Stimulated activated CD8-positive, alpha-beta memory T cell treated with anti-CD3 and anti-CD28 coated beads, Interleukin-2, amount 100 ng/mL, for 48 hours (primary cell): Measurements from ENCODE around the gene PTPN3.
"Not testable (repeated sequence)": the region's sequence is repeated elsewhere in the genome, so short reads cannot be mapped to it uniquely, and the experiment has no call there.

ENCODE experiments used
- DNase-seq, 2 donors: peaks; one replicate each; pipeline ENCODE4 v3.0.0-alpha.2; 2020; ENCODE audit warnings: low read depth in 2 of 2

PTPN3 gene

GRCh38 chr9:109399258-109399767 lies 98.8 kb downstream of the PTPN3 start:
- DNase-seq: no peak

GRCh38 chr9:109391176-109391575 lies 106.9 kb downstream of the PTPN3 start:
- DNase-seq: no peak

- no peak for DNase-seq
Measured at GRCh38 chr9:109387856-109388255, 110.3 kb downstream of the PTPN3 start.

GRCh38 chr9:109387206-109387605 lies 110.9 kb downstream of the PTPN3 start:
- DNase-seq: no peak

GRCh38 chr9:109385499-109385898 lies 112.6 kb downstream of the PTPN3 start:
- no peak for DNase-seq

DNA sequence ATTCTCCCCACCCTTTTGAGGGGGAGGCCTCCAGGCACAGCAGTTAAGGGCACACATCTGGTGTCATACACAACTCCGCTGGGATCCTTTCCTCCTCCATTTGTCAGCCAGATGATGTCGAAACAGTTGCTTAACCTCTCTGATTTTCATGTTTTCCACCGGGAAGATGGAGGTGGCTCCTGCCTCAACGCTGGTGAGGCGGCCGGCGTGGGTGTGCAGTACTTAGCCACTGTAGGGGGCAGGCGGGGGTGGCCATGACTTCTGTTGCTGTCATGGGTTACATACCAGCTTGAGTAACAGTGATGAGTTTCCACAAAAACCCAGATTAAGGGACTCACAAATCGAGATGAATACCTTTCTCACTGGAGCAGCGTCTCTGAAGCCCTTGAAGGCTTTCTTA lies 114.2 kb downstream of the PTPN3 start:
- DNase-seq: no peak

- no peak for DNase-seq
Measured at GRCh38 chr9:109383356-109383755, 114.8 kb downstream of the PTPN3 start.

- DNase-seq: no peak
Measured at GRCh38 chr9:109382585-109382984, 115.5 kb downstream of the PTPN3 start.

GRCh38 chr9:109382182-109382581 lies 115.9 kb downstream of the PTPN3 start:
- no peak for DNase-seq

GRCh38 chr9:109381011-109381729 lies 116.9 kb downstream of the PTPN3 start:
- DNase-seq: no peak

GRCh38 chr9:109379513-109379912 lies 118.6 kb downstream of the PTPN3 start:
- no peak for DNase-seq

GRCh38 chr9:109378316-109378715 lies 119.8 kb downstream of the PTPN3 start:
- DNase-seq: no peak

DNA sequence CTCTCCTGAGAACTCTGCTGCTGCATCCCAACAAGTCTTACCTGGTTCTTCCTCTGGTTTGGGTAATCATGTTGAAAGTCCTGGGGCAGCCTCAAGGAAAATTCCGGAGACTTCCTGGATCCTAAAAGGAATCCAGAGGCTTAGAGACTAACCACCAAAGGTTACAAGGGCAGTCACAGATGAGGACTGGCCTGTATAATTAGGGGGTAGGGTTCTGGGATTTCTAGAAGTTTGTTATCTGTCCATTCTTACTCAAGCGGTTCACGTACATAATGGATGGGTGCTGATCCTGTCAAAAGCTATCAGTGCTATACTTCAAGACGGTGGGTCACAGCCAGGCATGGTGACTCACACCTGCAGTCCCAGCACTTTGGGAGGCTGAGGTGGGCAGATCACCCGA lies 125.9 kb downstream of the PTPN3 start:
- no peak for DNase-seq

- no peak for DNase-seq
Measured at GRCh38 chr9:109371374-109371773, 126.7 kb downstream of the PTPN3 start.

DNA sequence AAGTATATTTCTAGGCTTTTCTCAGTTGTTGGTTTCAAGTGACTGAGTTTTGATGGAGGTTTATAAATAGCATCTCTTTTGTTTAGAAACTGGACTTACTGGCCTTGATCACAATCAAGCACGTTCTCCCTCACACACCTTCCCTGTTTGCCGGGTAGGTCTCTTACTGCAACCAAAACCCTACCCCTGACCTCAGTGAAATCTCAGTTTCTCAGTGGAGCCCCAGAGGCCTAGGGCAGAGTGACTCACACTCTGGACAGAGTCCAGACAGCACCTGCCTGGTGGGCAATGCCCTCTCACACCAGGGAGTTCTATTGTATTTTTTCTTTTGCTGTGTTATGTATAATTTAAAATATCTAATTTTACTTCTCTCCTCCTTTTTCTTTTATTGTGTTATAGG lies 128.8 kb downstream of the PTPN3 start:
- no peak for DNase-seq

DNA sequence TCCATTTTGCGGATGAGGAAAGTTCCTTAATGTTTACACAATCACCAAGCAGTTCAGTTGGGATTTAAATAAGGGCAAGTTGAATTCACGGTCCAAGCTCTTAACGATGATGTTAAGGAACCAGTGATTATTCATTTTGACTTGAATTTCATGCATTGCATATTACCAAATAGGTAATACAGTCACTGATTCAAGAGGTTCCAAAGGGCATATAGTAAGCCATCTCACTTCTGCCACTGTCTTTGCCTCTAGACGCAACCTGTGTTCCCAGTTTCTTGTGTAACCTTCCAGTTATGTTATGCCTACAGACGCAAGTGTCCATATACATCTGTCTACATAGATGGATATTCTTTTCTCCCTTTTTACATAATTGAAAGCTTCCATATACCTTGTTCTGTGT lies 137.3 kb downstream of the PTPN3 start:
- DNase-seq: no peak

DNA sequence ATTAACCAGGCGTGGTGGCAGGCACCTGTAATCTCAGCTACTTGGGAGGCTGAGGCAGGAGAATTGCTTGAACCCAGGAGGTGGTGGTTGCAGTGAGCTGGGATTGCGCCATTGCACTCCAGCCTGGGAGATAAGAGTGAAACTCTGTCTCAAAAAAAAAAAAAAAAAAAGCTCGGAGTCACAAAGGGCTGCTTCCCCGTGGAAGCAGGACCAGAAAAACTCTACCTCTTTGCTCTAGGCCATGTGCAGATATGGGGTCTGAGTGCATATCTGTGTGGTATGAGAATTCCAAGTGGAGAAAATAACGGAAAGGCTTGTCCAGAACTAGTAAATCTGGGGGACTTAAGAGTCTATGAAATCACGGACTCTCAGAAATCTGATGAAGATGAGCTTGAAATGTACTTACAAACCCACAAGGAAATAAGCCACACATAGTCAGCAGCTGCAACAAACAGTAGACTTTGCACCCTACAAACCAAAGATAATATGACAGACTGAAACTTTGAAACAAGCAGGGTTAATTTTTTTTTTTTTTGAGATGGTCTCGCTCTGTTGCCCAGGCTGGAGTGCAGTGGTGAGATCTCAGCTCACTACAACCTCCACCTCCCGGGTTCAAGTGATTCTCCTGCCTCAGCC lies 139.0 kb downstream of the PTPN3 start:
- not testable (repeated sequence) for DNase-seq

GRCh38 chr9:109355564-109356297 lies 142.4 kb downstream of the PTPN3 start:
- DNase-seq: no peak

DNA sequence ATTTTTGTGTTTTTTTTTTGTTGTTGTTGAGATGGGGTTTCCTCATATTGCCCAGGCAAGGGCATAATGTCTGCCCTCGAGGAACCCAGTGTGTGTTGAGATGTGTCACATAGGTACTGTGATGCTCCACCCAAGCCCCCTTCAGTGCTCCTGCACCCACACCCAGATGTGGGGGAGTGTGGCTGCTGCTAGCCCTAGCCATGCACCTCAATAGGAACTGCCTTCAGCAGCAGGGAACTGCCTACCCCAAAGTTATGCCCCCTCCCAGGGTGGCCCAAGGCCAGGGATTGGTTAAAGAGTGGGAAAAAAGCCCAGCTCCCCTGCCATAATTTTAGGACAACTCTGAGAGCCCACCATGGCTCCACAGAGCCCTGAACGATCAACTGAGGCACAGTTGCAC lies 143.9 kb downstream of the PTPN3 start:
- no peak for DNase-seq

GRCh38 chr9:109351032-109351431 lies 147.1 kb downstream of the PTPN3 start:
- DNase-seq: no peak

DNA sequence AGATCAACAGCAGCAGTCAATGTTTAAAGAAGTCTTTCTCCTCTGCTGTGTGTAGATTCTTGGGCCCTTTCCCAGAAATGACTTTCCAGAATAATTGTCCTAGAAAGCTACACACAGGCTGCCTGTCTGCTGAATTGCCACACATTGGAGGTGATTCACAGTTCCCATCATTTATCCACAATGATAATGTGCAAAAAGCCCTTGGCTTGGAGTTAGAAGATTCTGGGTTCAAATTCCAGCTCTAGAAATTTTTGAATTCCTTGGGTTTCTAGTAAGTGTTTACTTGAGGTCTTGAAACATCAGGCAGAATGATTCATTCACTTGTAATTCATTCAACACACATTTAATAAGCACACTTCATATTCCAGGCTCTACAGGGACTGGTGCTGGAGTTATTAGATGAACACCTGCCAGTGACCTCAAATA lies 148.7 kb downstream of the PTPN3 start:
- DNase-seq: no peak

DNA sequence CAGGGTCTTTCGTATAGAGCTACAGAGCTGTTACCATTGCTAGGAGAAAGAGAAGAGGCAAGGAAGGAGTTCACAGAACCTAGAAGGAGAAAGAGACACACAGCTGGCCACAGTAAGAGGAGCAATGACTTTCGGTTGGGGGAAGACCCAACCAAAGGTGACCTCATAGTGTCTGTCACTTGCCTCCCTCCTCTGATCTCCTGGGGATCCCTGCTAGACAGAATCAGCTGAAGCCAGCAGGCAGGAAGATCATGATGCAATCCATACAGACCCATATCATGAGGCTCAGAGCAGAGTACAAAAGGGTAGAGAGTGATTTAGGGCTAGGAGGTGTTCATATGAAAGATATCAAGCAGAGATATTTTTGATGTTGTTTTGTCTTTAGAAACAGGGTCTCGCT lies 151.2 kb downstream of the PTPN3 start:
- no peak for DNase-seq

GRCh38 chr9:109344866-109345265 lies 153.2 kb downstream of the PTPN3 start:
- DNase-seq: no peak
